HG03565 (cell line): ENCODE measurements around the gene RELL2.
"Not testable (repeated sequence)": the region's sequence is repeated elsewhere in the genome, so short reads cannot be mapped to it uniquely, and the experiment has no call there.

Experiments
- ATAC-seq: cut with Tn5 transposase; IDR thresholded peaks from one replicate; pipeline ENCODE4 v1.9.1; 2021; ENCODE audit warnings: mild to moderate bottlenecking, moderate library complexity; ENCODE audit not compliant: unreplicated experiment

RELL2 gene, protein sequence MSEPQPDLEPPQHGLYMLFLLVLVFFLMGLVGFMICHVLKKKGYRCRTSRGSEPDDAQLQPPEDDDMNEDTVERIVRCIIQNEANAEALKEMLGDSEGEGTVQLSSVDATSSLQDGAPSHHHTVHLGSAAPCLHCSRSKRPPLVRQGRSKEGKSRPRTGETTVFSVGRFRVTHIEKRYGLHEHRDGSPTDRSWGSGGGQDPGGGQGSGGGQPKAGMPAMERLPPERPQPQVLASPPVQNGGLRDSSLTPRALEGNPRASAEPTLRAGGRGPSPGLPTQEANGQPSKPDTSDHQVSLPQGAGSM

DNA sequence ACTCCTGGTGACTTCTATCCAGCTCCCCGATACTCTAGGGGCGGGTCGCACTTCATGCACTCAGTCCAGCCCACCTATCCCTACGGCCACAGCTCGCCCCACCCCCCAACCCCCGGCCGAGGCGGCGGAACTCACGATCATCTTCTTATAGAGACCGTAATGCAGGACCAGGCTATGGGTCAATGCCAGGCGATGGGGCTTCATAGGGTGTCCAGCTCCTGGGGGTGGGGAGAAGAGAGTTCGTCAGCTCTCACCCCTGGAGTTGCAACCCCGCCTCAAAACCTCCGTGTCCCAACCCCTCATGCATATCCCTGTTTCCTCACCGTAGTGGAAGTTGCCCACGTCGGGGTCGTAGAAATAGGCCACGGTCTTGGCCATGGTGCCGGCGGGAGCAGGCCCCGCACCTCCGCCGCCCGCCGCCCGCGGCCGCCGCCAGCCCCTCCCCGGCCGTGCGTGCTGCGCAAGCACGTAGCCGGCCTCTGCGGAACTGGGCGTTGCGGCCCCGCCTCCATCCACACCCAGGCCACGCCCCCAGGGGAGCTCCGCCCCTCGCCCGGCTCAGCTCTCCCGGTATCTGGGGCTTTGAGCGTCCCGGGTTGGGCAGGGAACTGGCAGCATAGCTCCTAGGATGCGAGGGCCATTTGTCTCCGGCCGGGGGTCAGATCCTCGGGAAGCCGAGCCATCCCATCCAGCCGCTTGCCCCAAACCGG lies at the start of gene RELL2, which contains the start of gene HDAC3:
Gene RELL2, plus strand, starts transcription at position 585 of the 710 bp plus-strand sequence. CDS start 1,229 bp downstream, outside the sequence.
Gene HDAC3, minus strand, starts transcription at position 437 of the 710 bp plus-strand sequence. Its CDS starts 59 bp downstream, at position 378.
- ATAC-seq = peak; percentile 60

DNA sequence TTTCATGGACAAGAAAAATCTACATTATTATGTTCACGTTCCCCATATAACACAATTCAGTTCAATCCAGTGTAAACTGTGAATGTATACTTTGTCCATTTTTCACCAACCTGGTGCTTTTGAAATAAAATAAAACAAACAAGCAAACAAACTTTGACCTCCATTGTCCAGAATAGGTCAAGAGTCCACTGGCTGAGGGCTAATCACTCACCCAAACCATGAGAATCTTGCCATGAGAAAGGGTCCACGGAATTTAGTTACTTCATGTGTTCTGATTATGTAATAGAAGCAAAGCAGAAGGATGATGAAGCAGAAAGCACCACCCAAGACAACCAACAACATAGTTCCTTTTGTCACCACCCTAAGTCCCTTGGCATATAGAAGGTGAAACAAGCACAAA lies 46.7 kb upstream of the RELL2 start:
- no peak for ATAC-seq

DNA sequence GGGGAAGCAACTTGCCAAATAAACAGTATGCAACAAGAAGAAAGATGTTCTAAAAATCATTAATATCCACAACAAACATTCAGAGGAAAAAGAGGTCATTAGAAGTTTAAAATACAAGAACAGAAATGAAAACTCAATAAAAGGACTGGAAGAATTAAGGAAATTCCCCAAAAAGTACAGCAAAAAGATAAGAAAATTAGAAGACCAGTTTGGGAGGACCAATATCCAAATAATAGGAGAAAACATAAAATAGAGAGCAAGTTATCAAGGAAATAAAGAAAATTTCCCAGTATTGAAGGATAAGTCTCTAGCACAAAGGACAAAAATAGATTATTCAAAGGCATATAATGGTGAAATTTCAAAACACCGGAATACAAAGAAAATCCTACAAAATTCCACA lies 39.9 kb upstream of the RELL2 start:
- no peak for ATAC-seq

DNA sequence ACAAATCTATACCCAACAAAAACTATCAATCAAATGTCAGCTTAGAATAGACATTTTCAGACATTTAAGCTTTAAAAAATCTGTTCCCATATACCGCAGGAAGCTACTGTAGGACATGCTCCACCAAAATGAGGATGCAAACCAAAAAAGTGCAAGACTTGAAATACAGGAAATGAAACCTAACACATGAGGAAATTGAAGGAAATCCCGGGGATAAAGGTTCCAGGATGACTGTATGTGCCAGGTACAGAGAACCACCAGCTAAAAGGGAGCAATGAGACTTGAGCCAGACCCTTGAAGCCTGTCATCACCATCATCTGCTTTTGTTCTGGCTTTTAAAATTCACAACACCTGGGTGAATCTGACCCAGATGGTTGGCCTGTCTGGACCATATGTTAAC lies 39.4 kb upstream of the RELL2 start:
- no peak for ATAC-seq

DNA sequence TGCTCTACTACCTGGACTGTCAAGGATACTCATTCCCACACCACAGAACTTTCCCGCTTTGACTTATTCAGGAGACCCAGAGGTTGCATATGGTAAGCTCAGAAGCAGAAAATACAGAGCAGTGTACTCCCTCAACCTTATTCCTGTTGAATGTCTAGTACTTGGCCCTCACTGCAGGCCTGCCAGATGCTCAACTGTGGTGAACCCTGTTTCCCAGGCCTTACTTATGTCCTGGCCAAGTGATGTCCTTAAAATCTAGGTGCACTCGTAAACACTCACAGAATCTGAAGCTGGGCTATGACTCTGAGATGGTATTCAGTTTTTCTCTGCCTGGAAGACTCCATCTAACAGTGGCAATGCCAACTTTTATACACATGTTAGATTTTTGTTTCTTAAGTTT lies 39.0 kb upstream of the RELL2 start:
- no peak for ATAC-seq

DNA sequence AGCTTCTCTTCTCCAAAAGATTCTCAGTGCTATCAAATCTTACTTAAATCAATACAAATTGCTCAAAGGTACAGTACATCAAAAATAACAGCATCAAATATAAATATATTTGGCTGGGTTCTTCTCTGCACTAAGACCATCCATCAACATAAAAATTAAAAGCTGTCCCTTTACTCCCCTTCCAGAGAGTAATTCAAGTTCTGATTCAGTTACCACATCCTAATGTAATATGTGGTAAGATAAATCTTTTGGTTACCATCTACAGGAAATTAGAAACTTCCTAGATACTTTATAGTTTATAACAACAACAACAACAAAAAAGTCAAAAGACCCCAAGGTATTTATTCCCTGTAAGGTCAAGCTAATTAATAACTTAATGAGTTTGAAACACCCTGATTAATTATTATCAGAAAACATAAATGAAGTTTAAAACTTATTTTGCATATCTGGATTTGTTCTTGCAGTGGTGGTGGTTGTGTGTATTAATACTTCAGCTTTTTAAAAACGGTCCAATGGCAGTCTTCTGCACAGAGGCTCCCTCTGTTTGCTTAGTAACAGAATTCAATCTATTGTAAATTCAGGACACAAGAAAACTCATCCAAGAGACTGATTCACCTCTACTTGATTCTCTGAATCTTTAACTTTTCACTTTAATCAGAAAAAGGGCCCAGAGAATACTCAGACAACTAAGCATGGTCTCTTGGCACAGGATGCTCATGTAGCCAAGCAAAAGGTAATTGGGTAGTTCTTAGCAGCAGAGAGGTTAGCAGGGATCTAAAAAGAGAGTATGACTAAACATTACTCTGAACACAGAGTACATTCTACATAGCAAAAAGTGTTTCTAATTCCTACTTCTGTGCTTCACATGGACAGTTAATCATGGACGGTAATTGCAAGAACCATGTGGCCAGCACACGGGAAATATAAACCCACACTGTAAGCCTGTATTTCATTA lies 38.1 kb upstream of the RELL2 start:
- peak; percentile 31 for ATAC-seq

DNA sequence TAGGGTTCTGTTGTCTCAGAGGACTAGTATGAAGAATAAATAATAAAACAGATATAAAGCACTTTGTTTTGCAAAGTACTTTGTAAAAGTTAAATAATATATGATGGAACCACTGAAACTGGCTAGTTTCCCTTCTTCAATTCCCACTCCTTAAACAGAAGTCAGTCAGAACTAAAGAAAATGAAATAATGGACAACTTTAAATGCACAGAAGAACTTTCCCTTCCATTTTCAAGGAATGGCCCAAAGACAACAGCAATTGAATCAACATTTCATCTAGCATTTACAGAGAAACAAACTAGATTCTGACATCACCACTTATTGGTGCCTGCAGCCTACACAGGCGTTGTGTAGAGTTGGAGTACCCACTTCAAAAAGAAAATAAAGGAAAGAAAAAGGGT lies 34.2 kb upstream of the RELL2 start:
- no peak for ATAC-seq

DNA sequence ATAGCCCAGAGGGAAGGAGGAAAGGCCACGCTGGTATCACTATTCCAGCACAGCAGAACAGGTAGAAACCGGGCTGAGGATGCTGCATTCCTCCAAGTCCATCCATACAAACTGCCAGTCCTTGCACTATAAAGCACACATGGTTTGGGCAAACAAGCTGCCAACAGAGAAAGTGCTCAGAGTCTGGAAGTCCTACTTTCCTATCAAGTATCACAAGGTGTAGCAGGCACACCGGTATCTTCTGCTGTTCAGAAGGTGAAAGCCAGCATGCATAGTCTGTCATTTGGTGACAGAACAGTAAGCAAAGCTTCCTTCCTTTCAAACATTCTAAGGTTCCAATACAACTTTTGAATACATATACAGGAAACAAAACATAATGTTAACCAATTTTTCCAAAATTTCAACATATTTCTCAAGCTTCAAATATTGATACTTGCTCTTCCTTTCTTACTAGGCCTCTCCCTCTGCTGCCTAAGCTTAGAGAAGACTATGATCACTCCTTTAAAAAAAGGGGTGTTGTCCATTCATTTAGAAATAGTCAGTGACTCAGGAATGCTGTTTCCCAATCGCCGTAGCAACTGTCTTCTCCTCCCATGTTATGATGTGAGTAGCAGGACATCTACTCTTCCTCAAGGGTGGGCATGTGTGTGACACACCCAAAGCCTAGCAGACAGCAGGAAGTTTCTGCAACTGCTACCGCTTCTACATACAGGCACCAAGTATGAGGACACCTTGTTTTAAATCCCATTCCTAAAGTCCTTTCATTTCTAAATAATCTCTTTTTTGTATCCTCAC lies 32.7 kb upstream of the RELL2 start:
- no peak for ATAC-seq

DNA sequence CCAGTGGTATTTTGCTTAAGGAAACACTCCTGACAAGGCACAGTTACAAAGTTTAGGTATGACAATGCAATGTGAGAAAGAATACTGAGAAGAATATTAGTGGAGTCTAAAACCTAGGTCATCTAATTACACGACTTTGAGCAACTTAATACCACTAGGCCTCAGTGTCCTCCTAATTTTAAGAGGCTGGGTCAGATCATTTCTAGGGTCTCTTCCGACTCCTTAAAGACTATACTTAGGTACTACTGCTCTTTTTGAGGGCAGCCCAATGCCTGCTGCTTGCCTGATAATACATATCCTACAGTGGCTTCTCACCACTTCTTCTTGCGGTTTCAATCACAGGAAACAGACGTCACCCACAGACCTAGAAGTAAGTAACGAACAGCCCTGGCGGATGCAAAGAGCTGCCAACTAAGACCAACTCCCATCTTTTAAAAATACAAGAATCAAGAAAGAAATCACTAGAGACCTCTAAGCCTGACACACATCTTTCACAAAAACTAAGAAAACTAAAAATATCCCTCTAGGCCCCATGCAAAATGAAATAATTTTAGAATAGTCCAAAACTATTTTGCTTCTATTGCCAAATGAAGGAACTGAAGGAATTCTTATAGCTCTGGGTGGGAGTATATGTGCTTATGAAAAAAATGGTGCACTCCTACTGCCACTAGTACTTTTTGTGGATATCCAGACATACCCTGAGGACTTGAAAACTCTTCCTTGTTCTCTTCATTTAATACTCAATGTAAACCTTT lies 31.1 kb upstream of the RELL2 start:
- peak; percentile 94 for ATAC-seq

DNA sequence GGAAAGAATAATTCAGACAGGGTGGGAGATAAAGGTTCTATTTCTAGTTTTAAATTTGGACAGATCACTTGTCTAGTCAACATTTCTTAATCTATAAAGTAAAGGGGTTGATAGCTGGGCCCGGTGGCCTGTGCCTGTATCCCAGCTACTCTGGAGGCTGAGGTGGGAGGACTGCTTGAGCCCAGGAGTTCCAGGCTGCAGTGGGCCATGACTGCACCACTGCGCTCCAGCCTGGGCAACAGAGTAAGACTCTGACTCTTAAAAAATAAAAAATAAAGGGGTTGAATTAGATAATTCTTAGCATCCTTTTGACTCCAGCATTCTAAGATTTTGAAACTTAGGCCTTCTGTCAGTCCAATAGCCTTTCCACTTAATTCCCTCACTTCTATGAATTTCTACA lies 28.8 kb upstream of the RELL2 start:
- no peak for ATAC-seq

DNA sequence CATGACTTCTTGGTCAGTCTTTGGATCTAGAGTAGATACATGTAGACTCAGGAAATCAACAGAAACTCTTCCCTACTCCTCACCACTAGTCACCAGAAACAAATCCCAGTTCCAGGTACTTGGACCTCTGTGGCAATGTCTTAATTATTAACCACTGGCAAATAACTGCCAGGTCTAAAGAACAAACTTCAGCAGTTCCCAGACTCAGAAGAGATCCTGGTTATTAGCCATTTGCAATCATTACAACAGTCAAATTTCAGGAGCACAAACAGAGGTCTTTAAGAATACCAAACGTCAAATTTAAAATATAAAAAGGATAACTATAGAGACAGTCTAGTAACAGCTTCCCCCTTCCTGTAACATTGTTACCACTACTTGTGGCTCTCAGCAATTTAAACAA lies 28.2 kb upstream of the RELL2 start:
- ATAC-seq = no peak

DNA sequence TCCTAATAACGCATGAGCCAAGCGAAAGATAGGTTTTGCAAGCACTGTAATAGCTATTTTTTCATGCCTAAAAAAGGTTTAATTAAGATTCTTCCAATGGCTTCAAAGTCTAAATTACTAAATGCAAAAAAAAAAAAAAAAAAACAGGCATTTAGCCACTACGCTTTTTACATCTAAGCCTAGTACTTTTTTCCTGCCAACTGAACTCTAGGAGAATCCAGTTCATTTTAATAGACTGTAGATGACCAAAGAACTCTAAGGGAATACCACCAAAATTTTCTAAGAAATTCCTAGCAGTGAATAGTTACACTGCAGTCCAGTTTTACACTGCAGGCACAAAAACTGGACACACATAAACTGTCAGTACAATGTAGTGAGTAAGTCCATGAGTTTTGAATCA lies 27.8 kb upstream of the RELL2 start:
- ATAC-seq = no peak

DNA sequence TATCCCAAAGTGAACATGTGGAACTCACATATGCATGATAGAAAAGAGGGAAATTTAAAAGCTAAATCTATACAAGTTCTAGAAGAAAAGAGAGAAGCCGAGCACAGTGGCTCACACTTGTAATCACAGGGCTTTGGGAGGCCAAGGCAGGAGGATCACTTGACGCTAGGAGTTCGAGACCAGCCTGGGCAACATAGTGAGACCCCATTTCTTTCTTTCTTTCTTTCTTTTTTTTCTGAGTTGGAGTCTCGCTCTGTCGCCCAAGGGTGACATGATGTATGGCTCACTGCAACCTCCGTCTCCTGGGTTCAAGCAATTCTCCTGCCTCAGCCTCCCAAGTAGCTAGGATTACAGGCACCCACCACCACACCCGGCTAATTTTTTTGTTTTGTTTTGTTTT lies 26.9 kb upstream of the RELL2 start:
- not testable (repeated sequence) for ATAC-seq

DNA sequence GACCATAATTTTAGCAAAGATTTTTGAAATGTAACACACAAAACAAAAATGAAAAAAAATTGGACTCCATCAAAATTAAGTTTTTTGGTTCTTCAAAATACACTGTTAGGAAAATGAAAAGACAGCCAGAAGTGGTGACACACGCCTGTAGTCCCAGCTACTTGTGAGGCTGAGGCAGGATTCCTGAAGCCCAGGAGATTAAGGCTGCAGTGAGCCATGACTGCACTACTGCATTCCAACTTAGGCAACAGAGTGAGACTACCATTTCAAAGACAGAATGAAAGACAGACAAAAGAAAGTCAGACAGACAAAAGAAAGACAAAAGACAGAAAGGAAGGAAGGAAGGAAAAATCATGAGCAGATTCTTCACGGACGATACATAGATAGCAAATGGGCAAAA lies 25.5 kb upstream of the RELL2 start:
- ATAC-seq = no peak

DNA sequence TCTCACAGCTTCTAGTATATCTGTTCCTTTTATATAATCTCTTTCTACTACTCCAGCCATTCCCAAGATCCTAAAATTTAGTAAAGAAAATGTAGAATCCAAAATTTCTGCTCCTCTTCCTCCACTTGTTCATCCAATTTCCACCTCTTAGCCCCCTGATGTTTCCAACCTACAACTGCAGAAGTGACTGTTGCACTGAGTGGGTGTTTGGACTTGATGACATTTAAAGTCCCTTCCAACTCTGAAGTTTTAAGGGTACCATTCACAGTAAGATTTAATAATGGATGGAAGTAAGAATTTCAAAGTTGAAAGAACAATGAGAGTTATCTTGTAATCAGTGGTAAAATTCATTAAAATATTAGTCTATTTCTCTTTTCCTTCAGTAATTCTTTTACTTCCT lies 23.5 kb upstream of the RELL2 start:
- no peak for ATAC-seq

DNA sequence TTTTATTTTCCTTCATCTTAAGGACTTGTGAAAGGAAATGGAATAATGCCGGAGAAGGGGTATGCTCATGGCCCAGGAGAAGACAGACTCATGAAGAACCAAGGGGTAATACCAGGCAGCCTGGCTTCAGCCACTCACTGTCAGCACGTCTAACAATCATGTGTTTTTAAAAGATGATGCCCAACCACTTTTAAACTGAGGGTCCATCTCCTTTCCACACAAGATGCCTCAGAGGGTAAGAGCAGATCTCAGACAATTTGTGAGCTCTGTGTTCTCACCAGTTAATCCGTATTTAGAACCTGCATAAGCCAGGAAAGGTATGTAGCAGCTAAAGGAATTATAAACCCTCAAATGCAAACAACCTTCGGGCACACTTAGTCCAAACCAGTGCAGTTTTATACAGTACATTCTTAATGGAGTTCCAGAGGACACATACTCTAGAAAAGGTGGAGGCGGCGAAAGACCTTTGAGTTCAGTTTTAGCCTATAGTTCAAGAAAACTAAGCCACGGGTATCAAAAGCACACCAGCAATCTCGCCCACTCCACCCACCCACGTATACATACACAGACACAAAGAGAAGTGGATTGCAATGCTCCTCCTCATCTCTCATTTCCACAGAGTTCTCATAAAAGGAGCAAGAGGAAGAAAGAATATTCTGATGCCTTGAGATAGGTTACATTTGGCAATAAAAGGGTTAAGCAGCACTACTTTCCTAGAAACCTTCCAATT lies 20.6 kb upstream of the RELL2 start:
- no peak for ATAC-seq

DNA sequence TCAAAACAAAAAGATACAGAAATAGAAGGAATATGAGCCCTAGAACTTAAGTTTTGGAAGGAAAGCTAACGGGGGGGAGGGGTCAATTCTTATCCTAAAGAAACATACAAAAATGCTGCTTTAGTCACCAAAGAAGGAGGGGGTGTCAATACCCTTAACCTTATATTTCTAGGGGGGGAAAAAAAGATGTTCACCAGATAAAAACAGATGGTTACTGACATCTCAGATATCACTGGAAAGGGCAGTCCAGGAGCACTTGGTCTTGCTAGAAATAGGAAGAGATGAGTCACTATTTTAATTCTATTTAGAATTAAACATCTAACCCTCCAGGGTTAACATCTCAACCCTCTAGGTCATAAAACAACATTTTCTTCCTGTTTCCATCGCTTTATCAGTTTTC lies 19.7 kb upstream of the RELL2 start:
- no peak for ATAC-seq

DNA sequence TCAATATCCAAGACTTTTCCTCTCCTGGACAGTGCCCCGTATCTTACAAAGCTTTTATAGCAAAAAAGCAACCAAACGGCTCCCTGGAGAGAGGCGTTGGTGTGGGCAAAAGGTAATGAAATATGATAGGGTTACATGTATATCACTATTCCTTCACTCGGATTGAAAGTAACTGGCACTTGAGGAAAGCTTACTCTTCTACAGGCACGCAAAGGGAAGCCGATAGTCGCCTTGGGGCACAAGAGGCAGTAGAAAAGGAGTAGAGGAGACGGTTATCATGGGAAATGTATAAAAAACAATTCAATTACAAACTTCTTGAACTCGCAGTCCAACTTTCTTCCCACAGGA lies 19.1 kb upstream of the RELL2 start:
- ATAC-seq = no peak
